Activated effector memory CD4-positive, alpha-beta T cell treated with Interleukin-2 at 50 U/mL for 16 hours (primary cell): ENCODE data around the gene NISCH.

Experiments used
- DNase-seq: peaks from one replicate; pipeline ENCODE4 v3.0.0-alpha.2; 2020

The NISCH gene

GRCh38 chr3:52477076-52477795 lies 21.8 kb downstream of the NISCH start:
- DNase-seq: no peak

- no peak for DNase-seq
Observed at GRCh38 chr3:52477796-52478095, 22.3 kb downstream of the NISCH start.

- no peak for DNase-seq
Observed at GRCh38 chr3:52479037-52479876, 23.9 kb downstream of the NISCH start.

- DNase-seq: no peak
Observed at GRCh38 chr3:52479877-52480575, 24.6 kb downstream of the NISCH start.

DNA sequence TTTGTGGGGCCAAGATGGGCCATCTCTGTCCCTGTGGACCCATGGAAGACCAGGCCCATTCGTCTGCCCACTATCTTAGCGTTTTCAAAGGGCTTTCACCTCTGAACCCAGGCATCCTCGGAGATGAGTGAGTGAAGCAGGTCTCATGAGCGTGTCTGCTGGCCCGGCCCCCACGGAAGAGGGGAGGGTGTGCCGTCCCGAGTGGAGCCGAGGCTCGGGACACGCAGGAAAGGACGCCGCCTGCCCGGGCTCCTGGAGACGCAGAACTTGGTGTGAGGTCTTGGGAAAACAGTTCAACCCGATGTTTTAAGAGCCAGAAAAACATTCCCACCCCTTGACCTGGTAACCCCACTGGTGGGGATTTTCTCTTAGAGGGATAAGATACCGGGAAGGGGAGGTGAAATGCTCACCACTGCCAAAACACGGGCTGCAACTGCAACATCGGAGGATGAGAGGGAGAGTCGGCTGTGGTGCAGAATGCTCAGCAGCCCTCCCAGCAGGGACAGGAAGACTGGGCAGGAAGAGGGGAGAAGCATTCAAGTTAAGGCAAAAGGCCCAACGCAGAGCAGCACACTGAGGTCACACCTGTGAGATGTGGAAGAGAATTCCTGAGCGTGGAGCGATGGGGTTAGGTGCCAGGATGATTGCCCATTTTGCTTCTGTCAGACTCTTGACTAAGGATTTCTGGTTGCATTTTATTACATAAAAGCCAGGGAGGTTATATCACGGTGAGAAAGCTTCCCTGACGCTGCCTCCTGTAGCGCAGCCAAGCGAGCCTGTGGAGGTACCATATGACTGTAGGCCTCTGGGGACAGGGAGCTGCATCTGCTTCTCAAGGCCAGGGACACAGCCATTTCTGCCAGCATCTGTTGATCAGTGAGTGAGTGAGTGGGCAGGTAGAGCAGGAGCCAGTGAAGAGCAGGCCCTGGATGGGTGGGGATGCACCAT lies 25.6 kb downstream of the NISCH start:
- DNase-seq: no peak

DNA sequence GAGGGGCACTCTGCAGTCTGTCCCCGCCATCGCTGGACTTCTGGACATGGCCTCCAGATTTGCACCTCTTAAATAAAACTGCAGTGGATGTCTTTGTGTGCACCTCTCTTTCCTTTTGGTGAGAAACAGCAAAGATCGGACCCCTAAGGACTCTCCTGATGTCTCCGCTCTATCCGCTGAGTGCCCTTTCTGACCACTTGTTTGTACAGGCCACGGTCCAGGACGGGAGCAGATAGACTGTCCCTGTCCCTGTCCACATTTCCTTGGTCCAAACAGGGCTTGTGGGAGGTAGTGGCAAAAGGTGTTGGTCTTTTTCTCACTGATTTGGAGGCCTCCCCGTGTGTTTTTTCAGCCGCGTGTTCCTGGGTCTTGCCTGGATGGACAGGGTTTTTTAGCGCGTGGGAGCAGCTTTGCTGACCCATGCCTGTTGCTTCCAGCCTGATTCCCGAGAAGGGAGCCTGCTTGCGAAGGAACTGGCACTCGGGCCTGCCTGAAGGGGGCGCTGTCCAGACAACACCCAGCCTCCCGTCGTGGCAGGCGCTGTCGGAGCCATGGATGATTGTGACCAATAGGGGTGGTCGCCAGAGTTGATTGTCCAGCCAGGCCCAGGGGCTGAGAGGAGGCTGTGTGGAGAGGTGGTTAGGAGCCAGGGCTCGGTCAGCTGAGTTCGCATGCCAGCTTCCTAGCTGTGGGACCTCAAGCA lies 26.6 kb downstream of the NISCH start:
- DNase-seq: no peak

DNA sequence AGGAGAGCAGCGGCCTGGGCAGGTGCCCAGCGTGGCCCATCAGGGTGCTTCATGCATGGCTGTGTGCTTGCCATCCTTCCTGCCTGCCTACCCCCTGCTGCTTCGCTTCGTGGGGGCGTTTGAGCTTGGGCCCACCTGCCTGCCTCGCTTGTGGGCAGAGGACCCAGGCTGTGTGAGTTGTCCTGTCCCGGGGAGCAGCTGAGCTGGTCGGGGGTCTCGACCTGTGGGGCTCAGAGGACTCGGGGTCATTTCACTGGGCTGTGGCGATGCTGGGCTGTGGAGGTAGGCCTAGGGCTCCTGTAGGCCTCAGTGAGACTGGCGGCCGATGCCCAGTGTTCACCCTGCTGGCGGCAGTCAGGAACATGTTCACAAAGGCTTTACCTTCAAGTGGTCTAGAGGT lies 27.7 kb downstream of the NISCH start:
- DNase-seq: no peak

DNA sequence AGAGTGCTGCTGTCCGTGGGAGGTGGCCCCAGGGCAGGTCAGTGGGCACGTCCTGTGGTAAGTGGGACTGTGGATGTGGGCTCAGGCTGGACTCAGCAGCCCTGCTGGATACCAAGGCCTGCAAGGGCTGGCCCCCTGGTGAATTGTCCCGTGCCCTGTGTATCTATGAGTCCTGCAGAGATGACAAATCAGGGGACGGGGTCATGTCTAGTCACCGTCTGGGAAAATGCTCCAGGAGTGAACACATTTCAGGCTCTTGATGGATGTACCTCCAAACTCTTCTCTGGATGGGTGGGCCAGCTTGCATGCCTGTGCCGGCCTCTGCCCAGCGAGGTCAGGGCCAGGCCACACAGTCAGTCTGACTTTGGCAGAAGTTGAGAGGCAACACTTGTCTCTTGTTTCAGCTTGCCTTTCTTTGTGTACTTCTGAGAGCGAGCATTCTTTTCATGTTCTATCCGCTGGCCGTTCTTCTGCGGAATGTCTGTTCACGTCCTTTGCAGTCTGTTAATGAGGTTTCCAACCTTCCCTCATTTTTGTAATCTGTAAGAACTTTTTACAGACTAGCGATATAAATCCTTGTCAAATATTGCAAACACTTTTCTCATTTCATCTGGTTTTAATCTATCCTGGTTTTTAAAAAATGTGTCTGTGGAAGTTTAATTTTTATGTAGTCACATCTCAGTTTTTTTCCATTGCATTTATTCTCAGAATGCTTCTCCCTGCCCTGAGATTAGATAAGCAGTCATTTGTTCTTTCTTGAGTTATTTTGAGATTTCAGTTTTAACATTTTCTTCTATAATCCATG lies 28.4 kb downstream of the NISCH start:
- no peak for DNase-seq

DNA sequence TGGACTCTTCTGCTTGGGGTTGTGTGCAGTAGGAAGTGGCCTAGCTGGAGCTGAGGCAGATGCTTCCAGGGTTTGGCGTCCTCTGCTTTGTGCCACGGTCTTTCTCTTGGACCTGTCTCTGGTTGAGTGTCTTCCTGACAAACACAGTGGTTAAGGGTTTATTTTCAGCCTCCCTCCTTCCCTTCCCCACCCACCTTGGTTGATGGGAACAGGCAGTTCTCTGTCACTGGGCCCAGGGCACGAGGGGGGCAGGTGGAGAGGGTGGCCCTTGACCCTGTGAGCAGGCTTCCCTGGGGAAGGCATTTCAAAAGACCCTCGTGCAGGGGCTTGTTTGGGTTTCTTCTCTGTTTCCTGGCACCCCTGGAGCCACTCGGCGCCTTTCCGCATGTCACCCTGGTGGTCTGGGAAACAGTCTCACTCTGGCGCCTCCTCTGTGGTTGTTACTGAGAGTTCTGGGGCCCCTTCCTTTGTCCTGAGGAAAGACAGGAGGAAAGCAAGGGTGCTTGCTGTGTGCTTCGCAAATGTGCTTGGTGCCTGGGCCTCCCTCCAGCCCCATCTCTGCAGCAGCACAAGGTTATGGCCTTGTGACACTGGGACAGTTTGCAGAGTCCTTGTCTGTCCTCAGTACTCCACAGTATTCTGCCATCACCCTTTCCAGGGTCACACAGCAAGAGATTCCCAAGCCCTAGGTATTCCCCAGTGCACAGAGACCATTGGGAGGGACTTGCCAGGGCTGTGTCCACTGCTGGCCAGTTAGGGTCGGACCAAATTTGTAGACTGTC lies 29.5 kb downstream of the NISCH start:
- DNase-seq: no peak

DNA sequence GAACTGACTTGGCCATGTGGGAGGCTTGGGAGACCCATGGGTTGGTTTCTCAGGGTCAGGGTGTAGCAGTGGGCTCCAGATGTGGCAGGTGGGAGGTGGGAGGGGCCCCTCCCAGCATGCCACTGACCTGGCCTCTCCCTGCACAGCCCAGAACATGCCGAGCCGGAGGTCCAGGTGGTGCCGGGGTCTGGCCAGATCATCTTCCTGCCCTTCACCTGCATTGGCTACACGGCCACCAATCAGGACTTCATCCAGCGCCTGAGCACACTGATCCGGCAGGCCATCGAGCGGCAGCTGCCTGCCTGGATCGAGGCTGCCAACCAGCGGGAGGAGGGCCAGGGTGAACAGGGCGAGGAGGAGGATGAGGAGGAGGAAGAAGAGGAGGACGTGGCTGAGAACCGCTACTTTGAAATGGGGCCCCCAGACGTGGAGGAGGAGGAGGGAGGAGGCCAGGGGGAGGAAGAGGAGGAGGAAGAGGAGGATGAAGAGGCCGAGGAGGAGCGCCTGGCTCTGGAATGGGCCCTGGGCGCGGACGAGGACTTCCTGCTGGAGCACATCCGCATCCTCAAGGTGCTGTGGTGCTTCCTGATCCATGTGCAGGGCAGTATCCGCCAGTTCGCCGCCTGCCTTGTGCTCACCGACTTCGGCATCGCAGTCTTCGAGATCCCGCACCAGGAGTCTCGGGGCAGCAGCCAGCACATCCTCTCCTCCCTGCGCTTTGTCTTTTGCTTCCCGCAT lies 31.8 kb downstream of the NISCH start:
- DNase-seq: no peak

- DNase-seq: no peak
Observed at GRCh38 chr3:52487788-52488691, 32.6 kb downstream of the NISCH start.

DNA sequence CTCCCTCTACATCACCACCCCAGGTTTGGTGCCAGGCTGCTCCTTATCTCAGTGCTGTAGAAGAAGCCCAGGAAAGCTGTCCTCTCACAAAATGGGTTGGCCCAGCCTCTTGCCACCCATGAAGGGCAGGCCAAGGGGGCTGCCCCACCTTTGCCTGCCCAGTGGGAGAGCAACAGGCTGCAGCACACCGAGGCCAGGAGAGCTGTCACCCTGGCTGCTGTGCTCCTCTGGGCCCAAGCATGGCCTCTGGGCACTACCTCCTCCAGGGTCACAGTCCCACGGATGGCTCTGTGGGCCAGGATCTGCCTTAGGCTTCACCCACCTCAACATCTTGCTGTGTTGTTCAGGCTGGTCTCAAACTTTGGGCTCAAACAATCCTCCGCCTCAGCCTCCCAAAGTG lies 33.3 kb downstream of the NISCH start:
- no peak for DNase-seq

- DNase-seq: no peak
Observed at GRCh38 chr3:52489453-52489852, 34.0 kb downstream of the NISCH start.

DNA sequence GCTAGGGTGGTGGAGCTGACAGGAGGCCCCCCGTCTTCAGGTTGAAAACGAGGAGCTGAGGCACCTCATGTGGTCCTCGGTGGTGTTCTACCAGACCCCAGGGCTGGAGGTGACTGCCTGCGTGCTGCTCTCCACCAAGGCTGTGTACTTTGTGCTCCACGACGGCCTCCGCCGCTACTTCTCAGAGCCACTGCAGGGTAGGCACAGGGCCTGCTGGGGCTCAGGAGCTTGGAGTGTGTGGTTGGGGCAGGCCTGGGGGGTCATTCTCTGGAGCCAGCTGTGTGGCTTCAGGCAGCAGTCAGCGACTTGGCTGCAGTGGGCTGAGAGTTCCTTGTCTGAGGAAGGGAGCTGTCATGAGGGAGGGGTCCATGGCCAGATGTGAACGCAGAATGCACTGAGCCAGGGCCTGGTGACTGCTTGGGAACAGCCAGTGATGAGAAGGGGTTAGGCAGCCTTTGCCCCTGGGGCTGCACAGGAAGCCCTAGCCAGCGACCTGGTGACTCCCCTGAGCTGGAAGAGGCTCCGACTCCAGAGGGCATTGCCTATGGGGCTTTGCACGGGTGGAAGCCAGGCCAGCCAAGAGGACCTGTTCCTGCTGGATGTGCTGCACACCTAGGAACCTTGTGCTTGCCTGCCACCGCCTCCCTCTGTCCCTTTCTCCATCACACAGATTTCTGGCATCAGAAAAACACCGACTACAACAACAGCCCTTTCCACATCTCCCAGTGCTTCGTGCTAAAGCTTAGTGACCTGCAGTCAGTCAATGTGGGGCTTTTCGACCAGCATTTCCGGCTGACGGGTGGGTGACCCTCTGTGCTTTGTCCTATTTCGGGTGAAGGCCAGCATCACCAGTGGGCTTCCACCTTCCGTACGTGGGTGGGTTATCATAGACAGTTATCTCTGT lies 34.9 kb downstream of the NISCH start:
- no peak for DNase-seq

DNA sequence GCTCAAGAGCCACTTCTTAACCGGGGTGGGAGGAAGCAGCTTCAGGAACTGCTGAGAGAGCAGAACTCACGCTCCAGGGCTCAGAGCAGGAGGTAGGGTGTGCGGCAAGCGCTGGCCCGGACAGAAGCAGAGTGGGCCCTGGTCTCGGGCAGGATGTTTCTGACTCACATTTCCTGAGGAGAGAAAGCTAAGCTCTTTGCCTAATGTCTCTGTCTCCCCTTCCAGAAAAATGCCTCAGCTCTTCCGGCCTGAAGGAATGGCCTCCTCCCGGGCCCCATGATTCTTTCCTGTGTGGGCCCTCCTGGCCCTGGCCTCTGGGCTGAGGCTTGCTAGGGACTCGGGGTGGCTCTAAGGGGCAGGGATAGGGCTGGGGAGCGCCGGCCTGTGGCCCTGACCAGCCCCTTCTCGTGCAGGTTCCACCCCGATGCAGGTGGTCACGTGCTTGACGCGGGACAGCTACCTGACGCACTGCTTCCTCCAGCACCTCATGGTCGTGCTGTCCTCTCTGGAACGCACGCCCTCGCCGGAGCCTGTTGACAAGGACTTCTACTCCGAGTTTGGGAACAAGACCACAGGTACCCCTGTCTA lies 35.6 kb downstream of the NISCH start:
- DNase-seq: no peak

DNA sequence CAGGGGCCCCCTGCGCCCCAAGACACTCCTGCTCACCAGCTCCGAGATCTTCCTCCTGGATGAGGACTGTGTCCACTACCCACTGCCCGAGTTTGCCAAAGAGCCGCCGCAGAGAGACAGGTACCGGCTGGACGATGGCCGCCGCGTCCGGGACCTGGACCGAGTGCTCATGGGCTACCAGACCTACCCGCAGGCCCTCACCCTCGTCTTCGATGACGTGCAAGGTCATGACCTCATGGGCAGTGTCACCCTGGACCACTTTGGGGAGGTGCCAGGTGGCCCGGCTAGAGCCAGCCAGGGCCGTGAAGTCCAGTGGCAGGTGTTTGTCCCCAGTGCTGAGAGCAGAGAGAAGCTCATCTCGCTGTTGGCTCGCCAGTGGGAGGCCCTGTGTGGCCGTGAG lies 36.7 kb downstream of the NISCH start:
- no peak for DNase-seq
